Measurements from ENCODE around the gene DNAJC5.

DNAJC5 gene

GRCh38 chr20:63882257-63883200 is 12.4 kb upstream of the DNAJC5 start:
- TF ChIP-seq EZH2phosphoT487 (IDR thresholded peaks at IDR 0.05; ENCODE audit: borderline replicate concordance, low read length) (no peak), CTCF (IDR thresholded peaks at IDR 0.05; ENCODE audit: low read depth, low read length, poor library complexity, severe bottlenecking) (no peak)
- H3K27me3 ChIP-seq (ENCODE audit: control insufficient read depth, low read length) = no peaks in the 10 kb centered on the region
- H3K36me3 ChIP-seq (ENCODE audit: control insufficient read depth, low read length) = peaks cover 52% of the 10 kb centered on the region
- 0 out of 2 replicates have a peak, but pooled peaks cover 3% of the 10 kb centered on the region for H3K9me3 ChIP-seq (ENCODE audit: control insufficient read depth, insufficient read depth, low read length)
- no peaks in the 10 kb centered on the region for H3F3A ChIP-seq (ENCODE audit: control insufficient read depth, insufficient read depth)
- H3K4me2 ChIP-seq (ENCODE audit: low read length) = no peak overlapping the region
- H3K27ac ChIP-seq (ENCODE audit: low read depth, low read length) = no peak overlapping the region
- no peaks in the 10 kb centered on the region for H4K20me1 ChIP-seq (ENCODE audit: control insufficient read depth, insufficient read depth, low read depth, low read length)
- no peaks in the 10 kb centered on the region for H3K4me1 ChIP-seq (ENCODE audit: control insufficient read depth, low read length)
- H3K79me2 ChIP-seq (ENCODE audit: control insufficient read depth, low read length) = peaks cover 13% of the 10 kb centered on the region; the same call in 1 of the 2 replicates
- no peak overlapping the region for H3K4me3 ChIP-seq (ENCODE audit: low read length)
- no peaks in the 10 kb centered on the region for H3K9me2 ChIP-seq (replicated peaks; ENCODE audit: control insufficient read depth, low read length)

GRCh38 chr20:63883201-63883593 is 11.7 kb upstream of the DNAJC5 start:
- no peaks in the 10 kb centered on the region for H3F3A ChIP-seq (ENCODE audit: control insufficient read depth, insufficient read depth)
- H4K20me1 ChIP-seq (ENCODE audit: control insufficient read depth, insufficient read depth, low read depth, low read length) = no peaks in the 10 kb centered on the region

GRCh38 chr20:63884506-63885263 is 10.2 kb upstream of the DNAJC5 start:
- Histone ChIP-seq H3F3A (ENCODE audit: control insufficient read depth, insufficient read depth) (no peaks in the 10 kb centered on the region), H3K9me3 (ENCODE audit: control insufficient read depth, insufficient read depth, low read length) (no peaks in the 10 kb centered on the region), H3K27ac (ENCODE audit: low read depth, low read length) (no peak overlapping the region), H3K79me2 (ENCODE audit: control insufficient read depth, low read length) (no peaks in the 10 kb centered on the region), H3K4me3 (ENCODE audit: low read length) (no peak overlapping the region), H3K9me2 (replicated peaks; ENCODE audit: control insufficient read depth, low read length) (no peaks in the 10 kb centered on the region), H3K4me1 (ENCODE audit: control insufficient read depth, low read length) (no peaks in the 10 kb centered on the region), H3K27me3 (ENCODE audit: control insufficient read depth, low read length) (no peaks in the 10 kb centered on the region), H3K36me3 (ENCODE audit: control insufficient read depth, low read length) (peaks cover 47% of the 10 kb centered on the region), H4K20me1 (ENCODE audit: control insufficient read depth, insufficient read depth, low read depth, low read length) (no peaks in the 10 kb centered on the region), H3K4me2 (ENCODE audit: low read length) (no peak overlapping the region)
- TF ChIP-seq CTCF (IDR thresholded peaks at IDR 0.05; ENCODE audit: low read depth, low read length, poor library complexity, severe bottlenecking) = no peak

More at GRCh38 chr20:63883201-63883593, 11.7 kb upstream of the DNAJC5 start:
- Histone ChIP-seq H3K4me2 (ENCODE audit: low read length) (no peak overlapping the region), H3K9me3 (ENCODE audit: control insufficient read depth, insufficient read depth, low read length) (0 out of 2 replicates have a peak, but pooled peaks cover 3% of the 10 kb centered on the region), H3K4me1 (ENCODE audit: control insufficient read depth, low read length) (no peaks in the 10 kb centered on the region), H3K27ac (ENCODE audit: low read depth, low read length) (no peak overlapping the region), H3K9me2 (replicated peaks; ENCODE audit: control insufficient read depth, low read length) (no peaks in the 10 kb centered on the region), H3K27me3 (ENCODE audit: control insufficient read depth, low read length) (no peaks in the 10 kb centered on the region), H3K79me2 (ENCODE audit: control insufficient read depth, low read length) (peaks cover 6% of the 10 kb centered on the region; the same call in 1 of the 2 replicates), H3K4me3 (ENCODE audit: low read length) (no peak overlapping the region), H3K36me3 (ENCODE audit: control insufficient read depth, low read length) (peaks cover 49% of the 10 kb centered on the region)
- no peak for TF ChIP-seq EZH2phosphoT487 (IDR thresholded peaks at IDR 0.05; ENCODE audit: borderline replicate concordance, low read length)
- no peak for TF ChIP-seq CTCF (IDR thresholded peaks at IDR 0.05; ENCODE audit: low read depth, low read length, poor library complexity, severe bottlenecking)

All from DOHH2 (cell line).